Prostate gland (tissue), 2 donors: Measurements from ENCODE around the gene GPR68.

Experiments used
- CTCF ChIP-seq, 4 experiments: fragments of 200-600 bp in 2 of 4; fragments of 450-650 bp in 2 of 4; sonication (generic) in 2 of 4; IDR thresholded peaks; 1 replicate in 3 of 4; 2 replicates in 1 of 4; pipeline ENCODE4 v1.5.1; 2016 to 2019; ENCODE audit warnings: antibody characterized with exemption in 4 of 4, mild to moderate bottlenecking in 2 of 4, moderate library complexity in 2 of 4
- POLR2A ChIP-seq: fragments of 450-650 bp; IDR thresholded peaks from one replicate; pipeline ENCODE4 v1.6.1; 2016; ENCODE audit warnings: antibody characterized with exemption, mild to moderate bottlenecking
- POLR2AphosphoS5 ChIP-seq: sonication (generic); formaldehyde crosslinking; IDR thresholded peaks from one replicate; pipeline ENCODE4 v1.6.1; 2017; ENCODE audit warnings: antibody characterized with exemption

DNA sequence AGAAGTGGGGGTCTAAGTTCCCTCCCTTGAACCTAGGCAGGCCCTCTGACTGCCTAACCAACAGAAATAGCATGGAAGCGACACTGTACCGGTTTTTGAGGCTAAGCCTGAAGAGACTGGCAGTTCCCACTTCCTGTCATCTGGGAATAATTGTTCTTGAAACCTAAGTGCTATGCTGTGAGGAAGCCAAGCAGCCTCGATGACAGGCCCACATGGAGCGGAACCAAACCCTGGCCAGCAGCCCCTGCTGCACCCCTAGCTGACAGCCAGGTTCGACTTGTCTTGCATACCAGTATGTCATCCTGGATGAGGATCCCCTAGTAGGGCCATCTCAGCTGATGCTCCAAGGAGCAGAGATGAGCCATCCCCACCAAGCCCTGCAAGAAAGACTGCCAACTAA is 6.4 kb upstream of the GPR68 start:
- no peak for TF ChIP-seq CTCF (IDR thresholded peaks at IDR 0.05)
- TF ChIP-seq POLR2A, result no peak
- no peak for TF ChIP-seq POLR2AphosphoS5
